ENCODE data around the gene PLAC8.

Gene PLAC8

GRCh38 chr4:83114576-83114975 lies at the start of gene PLAC8:
Gene PLAC8 (minus strand): TSS chr4:83114729. CDS start chr4:83107921, 6,808 bp downstream.
- DNase-seq = no peak

GRCh38 chr4:83153417-83153816 lies 38.9 kb upstream of the PLAC8 start:
- DNase-seq = no peak

- DNase-seq = no peak
These were observed 38.2 kb upstream of the PLAC8 start for GRCh38 chr4:83152746-83153145.

GRCh38 chr4:83151651-83152050 lies 37.1 kb upstream of the PLAC8 start:
- no peak for DNase-seq

GRCh38 chr4:83150653-83151330 lies 36.3 kb upstream of the PLAC8 start:
- no peak for DNase-seq

- no peak for DNase-seq
These were observed 35.5 kb upstream of the PLAC8 start for GRCh38 chr4:83149865-83150652.

- no peak for DNase-seq
These were observed 32.3 kb upstream of the PLAC8 start for GRCh38 chr4:83146841-83147240.

- DNase-seq = peak; percentile 36
These were observed 31.2 kb upstream of the PLAC8 start for GRCh38 chr4:83145776-83146175.

GRCh38 chr4:83139514-83140156 lies 25.1 kb upstream of the PLAC8 start:
- no peak for DNase-seq

GRCh38 chr4:83138946-83139345 lies 24.4 kb upstream of the PLAC8 start:
- DNase-seq = peak; percentile 22

GRCh38 chr4:83132065-83132464 lies 17.5 kb upstream of the PLAC8 start:
- no peak for DNase-seq

GRCh38 chr4:83129264-83129663 lies 14.7 kb upstream of the PLAC8 start:
- DNase-seq = no peak

GRCh38 chr4:83128240-83128929 lies 13.9 kb upstream of the PLAC8 start:
- DNase-seq = no peak

- DNase-seq = peak; percentile 33
These were observed 11.2 kb upstream of the PLAC8 start for GRCh38 chr4:83125738-83126141.

- DNase-seq = no peak
These were observed 9.7 kb upstream of the PLAC8 start for GRCh38 chr4:83124111-83124780.

- no peak for DNase-seq
These were observed 6.7 kb upstream of the PLAC8 start for GRCh38 chr4:83121246-83121645.

GRCh38 chr4:83118869-83119268 lies 4.3 kb upstream of the PLAC8 start:
- no peak for DNase-seq

- no peak for DNase-seq
These were observed 1.2 kb upstream of the PLAC8 start for GRCh38 chr4:83115656-83116285.

- DNase-seq = no peak
These were observed 471 bp upstream of the PLAC8 start for GRCh38 chr4:83115000-83115399.

GRCh38 chr4:83113429-83113786 lies 1.1 kb downstream of the PLAC8 start:
- DNase-seq = no peak

GRCh38 chr4:83112678-83113428 lies 1.7 kb downstream of the PLAC8 start:
- no peak for DNase-seq

GRCh38 chr4:83112231-83112630 lies 2.3 kb downstream of the PLAC8 start:
- no peak for DNase-seq

Data from activated CD8-positive, alpha-beta memory T cell treated with anti-CD3 and anti-CD28 coated beads, Interleukin-2, amount 50 U/mL, for 4 hours (primary cell).